Measurements from ENCODE around the gene YPEL5. TPM values are rescaled to one million over a fixed set of nuclear protein-coding genes. Genes with fewer than 3 reads are reported as not detected.
A peak's percentile ranks its signal among the peaks of the same experiment; 100 is the strongest.

YPEL5 gene
- total and polyA plus RNA-seq, 3 donors from 2014 or later: 131 to 189 (median 181) TPM

- intact Hi-C loops (cut with DNase I; ENCODE audit: low total_unique reads): no loop called here
- no peak overlapping the region for H3K27ac ChIP-seq
- TF ChIP-seq POLR2A (IDR thresholded peaks at IDR 0.05) (no peak), CTCF (IDR thresholded peaks at IDR 0.05) (peak; percentile 70 to 88 (median 76))
These were observed 18.3 kb downstream of the YPEL5 start for GRCh38 chr2:30165050-30165520.

GRCh38 chr2:30165617-30166016, 18.8 kb downstream of the YPEL5 start:
- intact Hi-C loops (cut with DNase I; ENCODE audit: low total_unique reads): no loop called here
- TF ChIP-seq POLR2A (IDR thresholded peaks at IDR 0.05) (no peak), CTCF (IDR thresholded peaks at IDR 0.05) (no peak)
- Histone ChIP-seq H3K36me3 (ENCODE audit: low read depth, missing control alignments) (no peaks in the 10 kb centered on the region), H3K9me3 (no peaks in the 10 kb centered on the region), H3K27me3 (no peaks in the 10 kb centered on the region), H3K27ac (no peak overlapping the region), H3K4me3 (no peak overlapping the region), H3K4me1 (no peaks in the 10 kb centered on the region)
- WGBS, 2 donors: 92 to 94% methylated on average over 4 of the region's 4 CpGs
- no peak for DNase-seq

More at GRCh38 chr2:30165050-30165520, 18.3 kb downstream of the YPEL5 start:
- WGBS, 2 donors: 27 to 36% methylated on average over 7 of the region's 7 CpGs
- Histone ChIP-seq H3K4me1 (no peaks in the 10 kb centered on the region), H3K9me3 (no peaks in the 10 kb centered on the region), H3K36me3 (ENCODE audit: low read depth, missing control alignments) (no peaks in the 10 kb centered on the region), H3K27me3 (no peaks in the 10 kb centered on the region), H3K4me3 (no peak overlapping the region)
- peak; percentile 72 for DNase-seq

- WGBS, 2 donors: 100% methylated on average over 1 of the region's 1 CpG; no CpG with 5 or more reads in 1 of the 2 donors
- TF ChIP-seq CTCF (IDR thresholded peaks at IDR 0.05): no peak
- no peaks in the 10 kb centered on the region for H3K36me3 ChIP-seq (ENCODE audit: low read depth, missing control alignments)
- no peak overlapping the region for H3K4me3 ChIP-seq
- intact Hi-C loops (cut with DNase I; ENCODE audit: low total_unique reads): loop anchor here (10.0 kb wide), 1 partner anchor 532 kb away; no protein-coding TSS in a partner anchor
- no peak for DNase-seq
- no peaks in the 10 kb centered on the region for H3K27me3 ChIP-seq
- no peaks in the 10 kb centered on the region for H3K9me3 ChIP-seq
- H3K27ac ChIP-seq: no peak overlapping the region
- no peaks in the 10 kb centered on the region for H3K4me1 ChIP-seq
These were observed 25.8 kb downstream of the YPEL5 start for GRCh38 chr2:30172627-30173026.

- Histone ChIP-seq H3K27me3 (no peaks in the 10 kb centered on the region), H3K27ac (no peak overlapping the region), H3K9me3 (no peaks in the 10 kb centered on the region), H3K4me1 (peaks cover 8% of the 10 kb centered on the region), H3K36me3 (ENCODE audit: low read depth, missing control alignments) (no peaks in the 10 kb centered on the region), H3K4me3 (no peak overlapping the region)
- WGBS, 2 donors: 90 to 97% methylated on average over 3 of the region's 3 CpGs
- DNase-seq: no peak
- TF ChIP-seq CTCF (IDR thresholded peaks at IDR 0.05) (no peak), POLR2A (IDR thresholded peaks at IDR 0.05) (no peak)
- intact Hi-C loops (cut with DNase I; ENCODE audit: low total_unique reads): loop anchor here (10.0 kb wide), 1 partner anchor 527 kb away; no protein-coding TSS in a partner anchor
These were observed 30.6 kb downstream of the YPEL5 start for GRCh38 chr2:30177440-30177839.

GRCh38 chr2:30177956-30178355, 31.1 kb downstream of the YPEL5 start:
- intact Hi-C loops (cut with DNase I; ENCODE audit: low total_unique reads): loop anchor here (10.0 kb wide), 1 partner anchor 527 kb away; no protein-coding TSS in a partner anchor
- Histone ChIP-seq H3K4me3 (no peak overlapping the region), H3K4me1 (peaks cover 8% of the 10 kb centered on the region), H3K36me3 (ENCODE audit: low read depth, missing control alignments) (no peaks in the 10 kb centered on the region), H3K9me3 (no peaks in the 10 kb centered on the region), H3K27ac (no peak overlapping the region), H3K27me3 (no peaks in the 10 kb centered on the region)
- WGBS, 2 donors: 75 to 82% methylated on average over 4 of the region's 4 CpGs
- TF ChIP-seq POLR2A (IDR thresholded peaks at IDR 0.05) (no peak), CTCF (IDR thresholded peaks at IDR 0.05) (no peak)
- no peak for DNase-seq

All from testis (tissue), 3 donors.